ENCODE data around the gene FBXL5. TPM values are rescaled to one million over a fixed set of nuclear protein-coding genes. Genes with fewer than 3 reads are reported as not detected.

FBXL5 gene
- total and polyA plus RNA-seq, 2 donors (not counting 3 experiments of a cell fraction or from before 2014, with no cell fraction given), result 42.2 to 60.2 TPM

- Histone ChIP-seq H3K4me2 (ENCODE audit: insufficient read depth, low read length) (peak overlapping the region; percentile 35), H3K4me3 (replicated peaks in 1 of 3; ENCODE audit: insufficient read depth in 1 of 3, low read depth in 1 of 3, low read length in 3 of 3) (peak overlapping the region in 1 of 3 experiments; percentile 48), H3K9ac (replicated peaks; ENCODE audit: extremely low read depth, insufficient read depth, low read length) (peak overlapping the region; percentile 97), H3K9me1 (replicated peaks; ENCODE audit: control insufficient read depth, extremely low read depth, insufficient read depth, low read length) (no peaks in the 10 kb centered on the region), H4K20me1 (replicated peaks; ENCODE audit: control insufficient read depth, extremely low read depth, insufficient read depth, low read length) (no peaks in the 10 kb centered on the region), H3K27me3 (ENCODE audit: control insufficient read depth in 2 of 2, insufficient read depth in 2 of 2, low read length in 2 of 2) (no peaks in the 10 kb centered on the region), H3K36me3 (ENCODE audit: control insufficient read depth in 2 of 2, extremely low read depth in 1 of 2, insufficient read depth in 2 of 2, low read length in 2 of 2) (no peaks in the 10 kb centered on the region), H3K9me3 (replicated peaks; ENCODE audit: control insufficient read depth, insufficient read depth, low read length) (no peaks in the 10 kb centered on the region), H3K27ac (ENCODE audit: insufficient read depth, low read depth, low read length) (peak overlapping the region; percentile 98), H3K4me1 (ENCODE audit: control insufficient read depth, extremely low read depth, insufficient read depth, low read length) (peaks cover 29% of the 10 kb centered on the region), H2AFZ (ENCODE audit: low read depth, low read length) (peak overlapping the region; percentile 97), H3K79me2 (ENCODE audit: control insufficient read depth, insufficient read depth, low read length) (peaks cover 40% of the 10 kb centered on the region)
- CTCF ChIA-PET, result interaction anchor here (0.9 to 2.1 kb wide), 4 partner anchors 8 to 26 kb away, joined by 3 to 8 read pairs (median 6); partner anchors contain the start of gene FAM200B
- intact Hi-C loops (cut with micrococcal nuclease), result loop anchor here (10.0 kb wide), 2 partner anchors 421 to 569 kb away; partner anchors contain the start of gene TAPT1
- no peak for TF ChIP-seq GATA2 (IDR thresholded peaks at IDR 0.05; ENCODE audit: insufficient read depth, insufficient read length, low read depth, low read length)
- no peak for TF ChIP-seq POLR2AphosphoS5 (IDR thresholded peaks at IDR 0.05; ENCODE audit: insufficient read depth, low read depth, low read length)
- TF ChIP-seq POLR2A (IDR thresholded peaks at IDR 0.05; ENCODE audit: low read depth, low read length), result no peak
- TF ChIP-seq, protein P1, sequence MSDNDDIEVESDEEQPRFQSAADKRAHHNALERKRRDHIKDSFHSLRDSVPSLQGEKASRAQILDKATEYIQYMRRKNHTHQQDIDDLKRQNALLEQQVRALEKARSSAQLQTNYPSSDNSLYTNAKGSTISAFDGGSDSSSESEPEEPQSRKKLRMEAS (IDR thresholded peaks at IDR 0.05; ENCODE audit: insufficient read depth, insufficient read length), result no peak
- no peak for TF ChIP-seq JUN (IDR thresholded peaks at IDR 0.05; ENCODE audit: borderline replicate concordance, insufficient read depth, insufficient read length, low read depth)
- no peak for TF ChIP-seq FOS (IDR thresholded peaks at IDR 0.05; ENCODE audit: borderline replicate concordance, insufficient read depth, low read length)
- no peak for TF ChIP-seq EZH2 (IDR thresholded peaks at IDR 0.05; ENCODE audit: borderline replicate concordance, low read depth, low read length, severe bottlenecking)
- TF ChIP-seq, protein P2, sequence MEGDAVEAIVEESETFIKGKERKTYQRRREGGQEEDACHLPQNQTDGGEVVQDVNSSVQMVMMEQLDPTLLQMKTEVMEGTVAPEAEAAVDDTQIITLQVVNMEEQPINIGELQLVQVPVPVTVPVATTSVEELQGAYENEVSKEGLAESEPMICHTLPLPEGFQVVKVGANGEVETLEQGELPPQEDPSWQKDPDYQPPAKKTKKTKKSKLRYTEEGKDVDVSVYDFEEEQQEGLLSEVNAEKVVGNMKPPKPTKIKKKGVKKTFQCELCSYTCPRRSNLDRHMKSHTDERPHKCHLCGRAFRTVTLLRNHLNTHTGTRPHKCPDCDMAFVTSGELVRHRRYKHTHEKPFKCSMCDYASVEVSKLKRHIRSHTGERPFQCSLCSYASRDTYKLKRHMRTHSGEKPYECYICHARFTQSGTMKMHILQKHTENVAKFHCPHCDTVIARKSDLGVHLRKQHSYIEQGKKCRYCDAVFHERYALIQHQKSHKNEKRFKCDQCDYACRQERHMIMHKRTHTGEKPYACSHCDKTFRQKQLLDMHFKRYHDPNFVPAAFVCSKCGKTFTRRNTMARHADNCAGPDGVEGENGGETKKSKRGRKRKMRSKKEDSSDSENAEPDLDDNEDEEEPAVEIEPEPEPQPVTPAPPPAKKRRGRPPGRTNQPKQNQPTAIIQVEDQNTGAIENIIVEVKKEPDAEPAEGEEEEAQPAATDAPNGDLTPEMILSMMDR (IDR thresholded peaks at IDR 0.05; ENCODE audit: extremely low read depth in 1 of 2, insufficient read depth in 1 of 2, low read depth in 1 of 2, low read length in 2 of 2), result no peak
- no peak for TF ChIP-seq MYC (IDR thresholded peaks at IDR 0.05; ENCODE audit: low read depth, low read length)
- DNase-seq (ENCODE audit: low read depth, low spot score) (peak; percentile 36), FAIRE-seq (no peak)
- BruUV-seq (replicated peaks), result no TSS peak
- POLR2A ChIA-PET, result no interaction called here
- dilution Hi-C loops (cut with MboI; ENCODE audit: extremely low pct_ligation_motif_present, low sequenced_read_pairs), result no loop called here
These were observed 897 bp upstream of the FBXL5 start for GRCh38 chr4:15656038-15656470.
